Activated T-helper 17 cell treated with anti-CD3 and anti-CD28 coated beads, Interleukin-2, amount 50 U/mL, for 72 hours (primary cell): ENCODE measurements around the gene PPP1R9B. TPM values are rescaled to one million over a fixed set of nuclear protein-coding genes. Genes with fewer than 3 reads are reported as not detected.

Source experiments
- ATAC-seq: fragments of 150-1000 bp; cut with Tn5 transposase; replicated peaks from 2 replicates; pipeline ENCODE4 v1.10.0; 2021; ENCODE audit warnings: mild to moderate bottlenecking, moderate library complexity
- H3K27ac Mint-ChIP-seq: one replicate; pipeline ENCODE4 v1.8.0; 2022; ENCODE audit warnings: mixed read lengths
- H3K27me3 Mint-ChIP-seq: one replicate; pipeline ENCODE4 v1.8.0; 2022; ENCODE audit warnings: mixed read lengths
- H3K36me3 Mint-ChIP-seq: one replicate; pipeline ENCODE4 v1.8.0; 2022; ENCODE audit warnings: low read depth, mild to moderate bottlenecking, mixed read lengths
- H3K4me1 Mint-ChIP-seq: one replicate; pipeline ENCODE4 v1.8.0; 2022; ENCODE audit warnings: mixed read lengths
- H3K4me3 Mint-ChIP-seq: one replicate; pipeline ENCODE4 v1.8.0; 2022; ENCODE audit warnings: mild to moderate bottlenecking, mixed read lengths
- H3K9me3 Mint-ChIP-seq: one replicate; pipeline ENCODE4 v1.8.0; 2022; ENCODE audit warnings: mixed read lengths
- total RNA-seq, 2 donors: library from RNA; stranded (reverse); gene quantifications; one replicate each; pipeline ENCODE4 v1.2.3, GENCODE V29; 2022

The PPP1R9B gene
- total RNA-seq, 2 donors from 2014 or later = 73.6 to 89.2 TPM

DNA sequence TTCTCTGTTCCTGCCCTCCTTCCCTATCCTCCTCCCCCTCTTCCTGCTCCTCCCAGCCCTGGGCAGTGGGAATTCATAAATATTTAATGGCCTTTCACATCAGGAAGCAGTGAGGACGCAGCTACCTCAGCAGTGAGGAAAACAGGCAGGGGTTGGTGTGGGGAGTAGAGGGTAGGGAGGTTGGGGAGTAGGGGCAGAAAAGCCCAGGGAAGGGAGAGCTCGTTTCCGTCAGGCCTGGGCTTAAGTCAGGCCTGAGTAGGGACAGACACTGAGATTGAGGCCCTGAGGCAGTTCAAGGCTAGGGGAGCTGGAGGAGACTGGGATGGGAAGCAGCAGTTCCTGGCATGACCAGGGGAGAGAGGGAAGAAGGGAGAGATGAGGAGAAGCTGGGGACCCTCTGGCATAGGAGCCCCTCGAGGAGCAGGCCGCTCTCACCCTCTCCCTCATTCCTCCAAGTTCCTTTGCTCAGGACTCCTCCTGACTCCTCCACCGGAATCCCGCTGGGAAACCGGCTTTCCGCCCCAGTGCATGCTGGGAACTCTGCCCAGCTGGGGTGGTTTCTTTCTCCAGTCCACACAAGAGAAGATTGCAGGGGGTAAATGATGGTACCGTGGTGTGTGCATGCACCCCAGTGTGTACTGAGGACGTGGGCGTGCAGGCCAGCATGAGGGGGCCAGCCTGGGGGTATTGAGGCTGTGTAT lies 26.7 kb downstream of the PPP1R9B start:
- Mint-ChIP-seq H3K27me3 (peaks cover 11% of the 10 kb centered on the region), H3K36me3 (peaks cover 4% of the 10 kb centered on the region), H3K4me3 (no peak overlapping the region), H3K27ac (no peak overlapping the region), H3K9me3 (no peaks in the 10 kb centered on the region), H3K4me1 (peaks cover 5% of the 10 kb centered on the region)
- no peak for ATAC-seq

DNA sequence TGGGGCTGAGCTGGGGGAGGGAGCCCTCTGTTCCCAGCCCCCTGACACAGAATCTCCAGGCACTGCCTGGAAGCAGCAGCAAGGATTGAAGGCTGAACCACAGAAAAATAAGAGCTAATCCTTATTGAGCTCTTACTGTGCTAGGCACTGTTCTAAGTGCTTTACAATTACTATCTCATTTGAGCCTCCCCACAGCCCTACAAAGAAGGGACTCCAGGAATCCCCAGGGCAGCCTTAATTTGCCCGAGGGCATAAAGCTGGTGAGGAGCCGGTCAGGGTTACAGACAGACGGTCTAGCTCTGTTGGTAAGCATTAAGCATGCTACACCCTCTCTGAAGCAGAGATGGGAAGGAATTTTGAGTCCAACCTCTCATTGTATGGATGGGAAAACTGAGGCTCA lies 27.5 kb downstream of the PPP1R9B start:
- Mint-ChIP-seq H3K27ac (no peak overlapping the region), H3K36me3 (no peaks in the 10 kb centered on the region), H3K4me1 (no peaks in the 10 kb centered on the region), H3K4me3 (no peak overlapping the region), H3K9me3 (no peaks in the 10 kb centered on the region), H3K27me3 (peaks cover 12% of the 10 kb centered on the region)
- no peak for ATAC-seq

DNA sequence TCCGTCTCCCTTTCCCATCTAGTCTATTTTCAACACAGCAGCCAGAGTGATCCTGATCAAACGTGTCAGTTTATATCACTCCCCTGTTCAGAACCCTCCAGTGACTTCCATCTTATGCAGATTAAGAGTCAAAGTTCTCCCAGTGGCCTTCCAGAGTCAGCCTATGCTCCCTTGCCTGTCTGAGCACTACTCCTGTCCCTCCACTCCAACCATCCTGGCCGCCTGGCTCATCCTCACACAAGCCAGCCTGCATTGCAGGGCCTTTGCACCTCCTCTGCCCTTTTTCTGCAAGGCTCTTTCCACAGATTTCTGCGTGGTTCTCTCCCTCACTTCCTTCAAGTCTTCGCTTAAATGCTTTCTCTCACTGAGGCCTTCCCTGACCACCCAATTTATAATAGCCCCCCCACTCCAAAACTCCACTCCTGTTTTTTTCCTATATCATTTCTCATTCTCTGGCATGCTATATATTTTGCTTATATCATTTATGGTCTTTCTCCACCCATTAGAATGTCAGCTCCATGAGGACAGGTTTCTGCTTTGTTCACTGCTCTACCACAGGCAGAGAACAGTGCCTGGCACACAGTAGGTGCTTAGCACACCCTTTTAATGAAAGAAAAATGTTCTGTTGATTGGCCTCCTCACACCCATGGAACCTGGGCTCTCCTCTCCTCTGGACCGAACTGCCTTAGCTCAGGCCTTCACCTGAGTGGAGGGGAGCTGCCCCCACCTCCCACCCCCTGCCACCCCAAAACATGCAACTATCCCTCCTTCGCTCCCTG lies 29.8 kb downstream of the PPP1R9B start:
- peaks cover 20% of the 10 kb centered on the region for H3K27me3 Mint-ChIP-seq
- no peak for ATAC-seq
- no peak overlapping the region for H3K4me3 Mint-ChIP-seq
- no peak overlapping the region for H3K27ac Mint-ChIP-seq
- H3K36me3 Mint-ChIP-seq = no peaks in the 10 kb centered on the region
- no peaks in the 10 kb centered on the region for H3K9me3 Mint-ChIP-seq
- no peaks in the 10 kb centered on the region for H3K4me1 Mint-ChIP-seq

DNA sequence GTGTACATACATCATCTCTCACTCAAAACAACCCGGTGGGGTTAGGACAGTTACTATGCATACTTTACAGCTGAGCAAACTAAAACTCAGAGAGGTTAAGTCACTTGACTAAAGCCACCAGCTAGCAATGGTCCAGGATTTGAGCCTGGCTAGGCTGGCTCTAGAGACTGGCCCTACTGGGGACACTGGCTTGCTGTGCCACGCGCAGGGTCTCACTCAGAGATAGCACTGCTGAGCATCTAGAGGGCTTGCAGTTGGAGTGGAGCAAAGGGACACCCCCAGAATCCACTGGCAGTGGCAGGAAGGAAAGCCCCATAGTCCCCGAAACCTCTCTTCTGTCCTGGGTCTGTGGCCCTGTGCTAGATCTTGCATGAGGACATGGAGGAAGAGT lies 31.7 kb downstream of the PPP1R9B start:
- peaks cover 27% of the 10 kb centered on the region for H3K27me3 Mint-ChIP-seq

DNA sequence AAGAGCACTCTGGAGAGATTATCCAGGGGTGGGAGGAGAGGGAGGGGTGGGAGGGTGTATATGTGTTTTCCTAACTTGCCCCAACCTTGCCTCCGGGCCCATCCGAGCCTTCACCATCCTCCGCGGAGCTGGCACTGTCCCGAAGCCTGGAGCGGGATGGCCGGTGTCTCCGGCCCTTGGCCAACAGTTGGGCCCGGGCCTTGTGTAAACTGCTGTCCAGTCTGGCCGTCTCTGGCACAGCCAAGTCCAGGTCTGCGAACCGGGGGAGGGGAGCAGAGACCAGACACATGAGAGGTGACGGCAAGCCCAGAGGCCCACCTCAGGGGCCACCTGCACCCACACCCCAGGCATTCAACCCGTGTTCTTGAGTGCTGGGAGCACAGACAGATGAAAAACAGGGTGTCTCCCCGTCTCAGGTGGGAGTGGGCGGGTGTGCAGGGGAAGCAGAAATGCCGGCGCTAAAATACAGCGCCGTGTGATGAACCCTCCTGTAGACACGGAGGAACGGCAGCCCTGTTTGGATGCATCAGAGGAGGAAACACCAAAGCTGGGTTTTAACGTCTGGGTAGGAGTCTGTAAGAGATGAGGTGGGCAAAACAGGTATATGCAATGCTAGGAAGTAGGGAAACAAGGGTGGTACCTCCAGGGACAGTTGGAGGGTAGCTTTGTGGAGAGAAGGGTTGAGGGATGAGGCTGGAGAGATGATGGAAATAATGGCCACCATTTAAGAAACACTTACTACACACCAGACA lies 32.2 kb downstream of the PPP1R9B start:
- peaks cover 27% of the 10 kb centered on the region for H3K27me3 Mint-ChIP-seq
- no peak overlapping the region for H3K27ac Mint-ChIP-seq
- no peaks in the 10 kb centered on the region for H3K9me3 Mint-ChIP-seq
- no peak for ATAC-seq
- H3K36me3 Mint-ChIP-seq = no peaks in the 10 kb centered on the region
- H3K4me3 Mint-ChIP-seq = no peak overlapping the region
- peaks cover 5% of the 10 kb centered on the region for H3K4me1 Mint-ChIP-seq

More for the DNA sequence above, 31.7 kb downstream of the PPP1R9B start:
- no peak for ATAC-seq
- Mint-ChIP-seq H3K27ac (no peak overlapping the region), H3K4me1 (peaks cover 5% of the 10 kb centered on the region), H3K9me3 (no peaks in the 10 kb centered on the region), H3K36me3 (no peaks in the 10 kb centered on the region), H3K4me3 (no peak overlapping the region)

DNA sequence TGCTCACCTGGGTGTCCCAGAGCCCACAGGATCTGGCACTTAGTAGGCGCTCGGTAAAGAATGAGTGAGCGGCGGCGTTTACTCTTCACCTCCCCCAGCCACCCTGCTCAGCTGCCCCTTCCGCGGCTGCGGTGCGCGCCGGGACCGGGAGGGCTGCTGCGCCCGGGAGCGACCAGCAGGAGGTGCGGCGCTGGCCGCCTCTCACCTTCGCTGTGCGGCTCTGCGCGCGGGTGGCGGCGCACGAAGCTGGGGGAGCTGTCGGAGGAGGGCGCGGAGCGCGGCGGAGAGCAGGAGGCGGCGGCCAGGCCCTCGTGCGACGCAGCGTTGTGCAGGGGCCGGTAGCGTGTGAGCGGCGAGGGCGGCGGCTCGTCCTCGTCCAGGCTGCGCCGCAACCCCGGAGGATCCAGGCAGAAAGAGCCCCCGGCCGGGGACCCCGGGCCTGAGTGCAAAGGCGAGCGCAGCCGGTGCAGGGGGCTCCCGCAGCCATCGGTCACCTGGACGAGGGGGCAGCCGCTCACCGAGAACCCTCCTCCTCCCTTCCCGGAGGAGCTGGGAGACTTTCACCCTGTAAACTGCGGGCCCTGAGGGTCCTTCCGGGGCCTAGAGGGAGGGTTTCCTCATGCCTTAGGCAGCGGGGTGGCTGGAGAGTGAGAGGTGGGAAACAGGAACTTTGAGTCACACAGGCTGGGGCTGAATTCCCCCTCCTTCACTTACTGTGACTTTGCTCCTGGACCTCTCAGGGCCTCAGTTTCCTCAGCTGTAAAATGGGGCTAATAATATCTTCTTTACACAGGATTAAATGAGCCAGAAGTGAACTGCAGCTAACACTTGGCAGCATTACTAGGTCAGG lies 33.0 kb downstream of the PPP1R9B start:
- H3K27ac Mint-ChIP-seq = no peak overlapping the region
- no peaks in the 10 kb centered on the region for H3K36me3 Mint-ChIP-seq
- ATAC-seq = peak; percentile 80
- H3K4me3 Mint-ChIP-seq = peak overlapping the region; percentile 54
- no peaks in the 10 kb centered on the region for H3K9me3 Mint-ChIP-seq
- H3K27me3 Mint-ChIP-seq = peaks cover 27% of the 10 kb centered on the region
- H3K4me1 Mint-ChIP-seq = peaks cover 5% of the 10 kb centered on the region

DNA sequence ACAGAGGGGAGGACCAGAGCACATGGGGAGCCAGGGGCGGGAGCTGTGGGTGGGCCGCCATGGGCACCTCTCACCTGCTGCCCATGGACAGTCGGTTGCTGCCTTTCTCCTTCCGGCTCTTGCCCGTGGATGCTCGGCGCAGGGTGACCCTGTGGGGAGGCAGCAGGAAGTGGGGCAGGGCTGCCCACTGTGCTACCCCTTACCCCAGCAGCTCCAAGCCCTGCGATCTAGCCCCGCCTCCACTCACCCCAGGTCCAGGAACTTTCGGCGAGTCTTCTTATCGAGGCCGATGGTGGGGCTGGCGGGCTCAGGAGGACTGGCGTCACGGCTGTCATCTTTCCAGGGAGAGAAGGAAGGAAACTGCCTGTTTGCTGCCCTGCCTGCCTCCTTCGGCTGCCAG lies 34.7 kb downstream of the PPP1R9B start:
- Mint-ChIP-seq H3K4me1 (peaks cover 5% of the 10 kb centered on the region), H3K9me3 (no peaks in the 10 kb centered on the region), H3K27ac (no peak overlapping the region), H3K36me3 (no peaks in the 10 kb centered on the region), H3K27me3 (peaks cover 27% of the 10 kb centered on the region), H3K4me3 (no peak overlapping the region)
- no peak for ATAC-seq

DNA sequence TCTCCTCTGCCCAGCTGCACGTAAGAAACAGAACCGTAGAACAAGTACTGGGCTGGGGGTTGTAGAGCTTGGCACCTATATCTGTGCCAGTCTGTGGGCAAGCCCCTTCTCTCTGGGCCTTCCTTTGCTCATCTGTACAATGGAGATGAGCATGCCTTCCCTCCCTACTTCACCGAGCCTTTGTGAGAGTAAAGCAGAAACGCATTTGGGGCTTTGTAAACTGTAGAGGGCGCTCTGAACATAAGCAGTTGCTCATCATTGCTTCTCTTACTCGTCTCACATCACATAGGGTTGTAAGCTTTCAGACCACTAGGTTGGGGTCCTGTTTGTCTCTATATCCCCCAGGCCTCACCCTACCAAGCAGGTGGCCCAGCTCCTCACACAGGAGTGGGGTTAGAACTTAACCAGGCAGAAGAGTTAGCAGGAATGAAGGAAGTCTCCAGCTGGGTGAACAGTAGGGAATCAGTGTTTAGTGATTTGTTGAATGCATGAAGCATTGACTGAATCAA lies 35.6 kb downstream of the PPP1R9B start:
- no peaks in the 10 kb centered on the region for H3K9me3 Mint-ChIP-seq
- peaks cover 5% of the 10 kb centered on the region for H3K4me1 Mint-ChIP-seq
- H3K27me3 Mint-ChIP-seq = peaks cover 27% of the 10 kb centered on the region
- H3K36me3 Mint-ChIP-seq = no peaks in the 10 kb centered on the region
- no peak overlapping the region for H3K27ac Mint-ChIP-seq
- H3K4me3 Mint-ChIP-seq = no peak overlapping the region
- peak; percentile 60 for ATAC-seq

DNA sequence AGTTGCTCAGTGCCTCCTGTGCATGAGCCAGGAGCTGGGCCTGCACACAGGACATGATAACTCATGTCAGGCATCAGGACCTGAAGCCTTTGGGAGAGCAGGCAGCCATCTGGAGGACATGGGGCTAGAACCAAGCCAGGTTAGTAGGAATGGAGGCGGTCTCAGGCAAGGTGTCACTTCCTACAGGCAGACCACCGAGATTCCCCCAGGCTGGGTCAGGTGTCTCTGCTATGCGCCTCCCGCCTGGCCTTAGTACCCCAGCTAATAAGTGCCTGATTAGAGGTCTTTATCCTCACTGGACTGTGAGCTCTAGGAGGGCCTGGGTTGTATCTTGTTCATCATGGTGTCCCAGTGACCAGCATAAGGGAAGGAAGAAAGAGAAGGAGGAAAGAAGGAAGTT lies 36.1 kb downstream of the PPP1R9B start:
- no peak overlapping the region for H3K4me3 Mint-ChIP-seq
- ATAC-seq = no peak
- peaks cover 22% of the 10 kb centered on the region for H3K27me3 Mint-ChIP-seq
- peaks cover 5% of the 10 kb centered on the region for H3K4me1 Mint-ChIP-seq
- no peaks in the 10 kb centered on the region for H3K9me3 Mint-ChIP-seq
- H3K36me3 Mint-ChIP-seq = no peaks in the 10 kb centered on the region
- H3K27ac Mint-ChIP-seq = no peak overlapping the region

DNA sequence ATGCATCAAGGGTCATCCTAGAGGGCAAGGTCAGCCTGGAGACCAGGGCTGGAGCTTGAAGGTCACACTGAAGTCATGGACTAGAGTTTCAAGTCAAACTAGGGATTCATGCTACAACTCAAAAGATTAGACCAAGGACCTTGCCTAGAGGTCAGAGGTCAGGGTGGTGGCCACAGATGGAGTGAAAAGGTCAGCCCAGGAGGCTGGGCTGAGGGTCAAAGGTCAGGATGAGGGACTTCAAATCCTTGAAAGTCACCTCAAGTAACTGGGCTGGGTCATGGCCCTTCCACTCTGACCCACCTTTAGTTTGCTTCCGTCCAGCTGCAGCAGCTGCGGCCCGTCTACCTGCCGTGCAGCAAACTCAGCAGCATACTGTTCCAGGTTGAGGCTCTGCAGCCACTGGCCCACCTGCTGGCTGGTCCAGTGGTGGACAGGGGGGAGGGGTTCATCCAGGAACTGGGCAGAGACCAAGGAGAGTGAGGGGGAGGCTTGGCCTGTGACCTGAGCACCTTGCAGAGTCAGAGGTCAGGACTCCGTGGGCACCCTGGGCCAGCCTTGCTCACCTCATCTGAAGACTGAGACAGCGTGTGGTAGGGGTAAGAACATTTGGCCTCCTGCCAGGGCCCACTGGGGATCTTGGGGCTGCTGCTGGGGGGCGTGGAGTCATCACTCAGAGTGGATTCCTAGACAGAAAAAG lies 36.7 kb downstream of the PPP1R9B start:
- Mint-ChIP-seq H3K4me1 (peaks cover 5% of the 10 kb centered on the region), H3K27me3 (peaks cover 20% of the 10 kb centered on the region), H3K9me3 (no peaks in the 10 kb centered on the region), H3K27ac (no peak overlapping the region), H3K4me3 (no peak overlapping the region), H3K36me3 (no peaks in the 10 kb centered on the region)
- no peak for ATAC-seq

DNA sequence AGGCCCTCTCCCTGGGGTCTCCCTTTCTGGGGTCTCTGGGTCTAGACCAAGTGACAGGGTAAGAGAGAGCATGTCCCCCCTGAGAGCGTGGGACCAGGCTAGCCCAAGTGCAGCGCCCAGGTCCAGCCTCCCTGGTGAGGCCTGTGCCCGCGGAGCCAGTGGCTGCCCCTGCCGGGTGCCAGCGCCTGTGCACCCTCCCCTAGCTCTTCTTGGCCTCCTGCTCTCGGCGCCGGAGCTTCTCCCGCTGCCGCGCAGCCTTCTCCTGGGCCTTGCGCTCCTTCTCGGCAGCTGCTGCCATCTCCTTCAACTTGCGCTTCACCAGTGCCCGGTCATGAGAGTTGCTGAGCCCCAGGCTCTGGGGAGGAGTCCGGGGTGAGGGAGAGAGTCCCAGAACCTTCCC lies 37.8 kb downstream of the PPP1R9B start:
- no peak for ATAC-seq
- Mint-ChIP-seq H3K27ac (no peak overlapping the region), H3K9me3 (no peaks in the 10 kb centered on the region), H3K4me1 (peaks cover 5% of the 10 kb centered on the region), H3K27me3 (peaks cover 14% of the 10 kb centered on the region), H3K36me3 (no peaks in the 10 kb centered on the region), H3K4me3 (no peak overlapping the region)

DNA sequence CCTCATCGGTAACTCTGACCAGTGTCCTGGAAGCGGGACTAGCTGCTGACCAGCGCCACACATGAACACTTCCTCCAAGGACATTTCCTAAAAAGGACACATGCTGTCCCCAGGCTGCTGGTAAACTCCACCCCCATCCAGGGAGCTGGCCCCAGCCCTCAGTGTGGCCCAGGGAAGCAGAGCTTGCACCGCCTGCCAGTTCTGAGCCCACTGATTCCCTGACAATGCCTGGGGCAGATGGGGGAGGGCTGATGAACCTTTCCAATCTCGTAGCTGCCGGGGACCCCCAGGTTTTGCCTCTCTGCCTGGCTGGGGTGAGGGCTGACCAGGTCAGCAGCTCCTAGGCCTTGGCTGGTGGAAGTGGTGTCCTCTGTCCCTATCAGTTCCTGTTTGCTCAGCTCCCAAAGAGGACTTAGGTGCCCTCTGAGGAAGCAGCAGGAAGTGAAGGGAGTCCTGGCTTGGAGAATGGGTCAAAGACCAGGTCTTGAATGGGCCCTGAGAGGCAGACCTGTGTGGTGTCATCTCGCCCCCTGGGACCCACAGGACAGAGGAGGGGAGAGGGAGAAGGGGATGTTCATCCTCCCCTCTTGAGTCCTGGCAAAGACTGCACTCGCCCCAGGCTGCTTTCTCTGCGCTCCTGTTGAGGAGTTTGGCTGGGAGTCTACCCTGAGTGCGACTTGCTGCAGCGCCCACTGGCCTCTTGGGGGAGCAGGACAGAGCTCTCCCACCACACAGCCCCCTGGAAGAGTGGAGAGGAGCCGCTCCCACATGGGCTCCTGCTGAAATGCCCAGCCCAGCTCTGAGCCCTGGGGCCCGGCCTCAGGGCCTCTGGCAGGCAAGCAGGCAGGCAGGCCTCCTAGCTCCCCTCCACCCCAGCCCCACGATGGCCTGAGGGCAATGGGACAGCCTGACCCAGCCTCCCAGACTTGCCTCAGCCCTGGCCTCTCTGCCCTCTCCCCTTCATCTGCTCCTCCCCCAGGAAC lies 38.5 kb downstream of the PPP1R9B start:
- no peak overlapping the region for H3K4me3 Mint-ChIP-seq
- H3K36me3 Mint-ChIP-seq = no peaks in the 10 kb centered on the region
- peaks cover 12% of the 10 kb centered on the region for H3K27me3 Mint-ChIP-seq
- ATAC-seq = no peak
- H3K27ac Mint-ChIP-seq = no peak overlapping the region
- no peaks in the 10 kb centered on the region for H3K9me3 Mint-ChIP-seq
- peaks cover 5% of the 10 kb centered on the region for H3K4me1 Mint-ChIP-seq
